Naive B cell (primary cell): ENCODE results near the gene TOMM34. TPM values are rescaled to one million over a fixed set of nuclear protein-coding genes. Genes with fewer than 3 reads are reported as not detected.

ENCODE experiments used
- polyA plus RNA-seq, 6 donors: library from polyadenylated mRNA; unstranded; fragments of 300-500 nt; fragmentation: Illumina TruSeq; gene quantifications; one replicate each; pipeline ENCODE4 v1.2.3, GENCODE V29; 2021; ENCODE audit warnings: low read depth in 6 of 6

The TOMM34 gene
- polyA plus RNA-seq, 6 donors from 2014 or later: 24.8 to 49.1 (median 38.4) TPM

Other genes with a start within 250 kb of the TOMM34 start
- gene CCN5, start 245.0 kb downstream of the TOMM34 start, polyA plus RNA-seq: not detected
- not detected for gene KCNK15, start 214.5 kb downstream of the TOMM34 start, polyA plus RNA-seq
- not detected for gene RIMS4, start 149.9 kb downstream of the TOMM34 start, polyA plus RNA-seq
- gene YWHAB, start 74.7 kb downstream of the TOMM34 start, polyA plus RNA-seq: 100 to 1,000 TPM; 414 to 531 (median 498) TPM
- 1 to 10 TPM in 3 of 6 donors, under 1 TPM in 2, not detected in 1; 0.75 to 5.2 (median 1.3) TPM for gene PABPC1L, start 50.3 kb downstream of the TOMM34 start, polyA plus RNA-seq
- gene STK4, start 6.1 kb upstream of the TOMM34 start, polyA plus RNA-seq: 100 to 1,000 TPM; 116 to 199 (median 173) TPM
- under 1 TPM in 4 of 6 donors, not detected in 2; 0.06 to 0.26 (median 0.20) TPM for gene KCNS1, start 140.7 kb upstream of the TOMM34 start, polyA plus RNA-seq
- not detected for gene WFDC5, start 154.8 kb upstream of the TOMM34 start, polyA plus RNA-seq
- not detected for gene WFDC12, start 164.1 kb upstream of the TOMM34 start, polyA plus RNA-seq
- gene PI3, start 214.5 kb upstream of the TOMM34 start, polyA plus RNA-seq: not detected
- gene SEMG1, start 246.6 kb upstream of the TOMM34 start, polyA plus RNA-seq: not detected